ENCODE data around the gene ELOVL4. TPM values are rescaled to one million over a fixed set of nuclear protein-coding genes. Genes with fewer than 3 reads are reported as not detected.

The ELOVL4 gene
- total RNA-seq = 1.3 and 2.2 TPM in 2 replicates

DNA sequence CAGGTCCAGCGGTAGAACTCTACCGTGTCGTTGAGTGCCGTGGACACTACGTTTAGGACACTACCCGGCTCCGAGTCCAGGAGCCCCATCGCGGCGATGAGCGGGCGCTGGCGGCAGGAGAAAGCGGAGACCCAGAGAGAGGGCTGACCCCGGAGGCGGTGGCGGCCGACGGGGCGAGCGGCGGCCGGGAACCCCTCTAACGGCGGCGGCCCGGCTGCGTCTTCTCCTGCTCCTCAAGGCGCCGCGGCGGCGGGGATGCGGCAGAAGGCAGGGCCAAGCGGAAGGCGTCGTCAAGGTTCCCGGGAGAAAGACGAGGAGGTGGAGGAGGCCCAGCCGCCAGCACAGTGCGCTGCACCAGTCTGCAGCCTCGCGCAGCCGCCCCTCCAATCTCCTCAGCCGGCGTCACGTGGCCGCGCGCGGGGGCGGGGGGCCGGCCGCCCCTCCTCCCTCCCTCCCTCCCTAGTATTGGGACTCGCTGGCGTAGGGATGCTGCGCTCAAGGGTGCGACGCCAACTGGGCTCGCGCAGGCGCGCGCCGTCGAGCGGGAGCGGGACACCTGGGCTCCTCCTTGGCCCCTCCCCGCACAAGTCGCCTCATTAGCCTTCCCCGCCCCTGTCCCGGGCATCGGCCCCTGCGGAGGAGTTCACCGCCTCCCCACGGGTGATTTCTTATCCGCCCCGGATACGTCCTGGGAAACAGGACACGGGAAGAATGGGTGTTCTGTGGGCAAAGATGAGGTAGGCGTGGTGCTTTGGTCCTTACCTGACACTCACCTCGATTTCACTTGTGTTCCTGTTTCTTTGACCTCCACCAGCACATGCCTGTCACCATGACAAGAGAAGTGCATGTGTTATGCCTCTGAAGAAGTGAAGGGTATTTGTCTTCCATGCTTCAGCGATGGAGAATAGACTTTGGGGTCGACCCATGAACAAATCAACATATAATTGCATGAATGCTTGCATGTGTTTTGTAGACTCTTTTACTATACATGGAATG, at the start of gene ELOVL4:
TSS of gene ELOVL4 (minus strand) at position 363 of the 996 bp plus-strand sequence. CDS start at position 89, 274 bp downstream.

Other genes with a start within 250 kb of the ELOVL4 start
- gene TTK, start 57.1 kb upstream of the ELOVL4 start, total RNA-seq = 1.4 and 34.1 TPM in 2 replicates
- 8.8 and 15.8 TPM in 2 replicates for gene BCKDHB, start 159.1 kb upstream of the ELOVL4 start, total RNA-seq

Measured in mesangial cell (primary cell).